ENCODE data around the gene KRT72. TPM values are rescaled to one million over a fixed set of nuclear protein-coding genes. Genes with fewer than 3 reads are reported as not detected.

Gene KRT72
- total and polyA plus RNA-seq, 2 experiments from 2014 or later: not detected

GRCh38 chr12:52636592-52637258, 35.5 kb upstream of the KRT72 start:
- no peak overlapping the region for H3K4me3 ChIP-seq
- no peak overlapping the region for H3K27ac ChIP-seq (ENCODE audit: low read depth)
- no peaks in the 10 kb centered on the region for H3K4me1 Mint-ChIP-seq
- H3K79me2 ChIP-seq (replicated peaks; ENCODE audit: insufficient read depth): no peaks in the 10 kb centered on the region
- H3K4me3 Mint-ChIP-seq: no peak overlapping the region
- H3K4me1 ChIP-seq (ENCODE audit: insufficient read depth): no peaks in the 10 kb centered on the region
- no peak overlapping the region for H3K4me2 ChIP-seq
- H3K27me3 ChIP-seq (ENCODE audit: insufficient read depth): no peaks in the 10 kb centered on the region
- H2AFZ ChIP-seq: no peak overlapping the region
- no peak for ATAC-seq
- H3K9me2 ChIP-seq (ENCODE audit: insufficient read depth): no peaks in the 10 kb centered on the region
- H3K27ac Mint-ChIP-seq: no peak overlapping the region
- DNase-seq (ENCODE audit: low spot score): no peak
- H3K36me3 Mint-ChIP-seq (ENCODE audit: low read depth): no peaks in the 10 kb centered on the region
- peaks cover 2% of the 10 kb centered on the region for H3K27me3 Mint-ChIP-seq (ENCODE audit: insufficient read depth, low read depth, poor library complexity)
- no peaks in the 10 kb centered on the region for H3F3A ChIP-seq (replicated peaks; ENCODE audit: low read depth)
- no peaks in the 10 kb centered on the region for H3K36me3 ChIP-seq (ENCODE audit: insufficient read depth)
- TF ChIP-seq CTCF (conservative IDR thresholded peaks at IDR 0.05; ENCODE audit: low read depth in 2 of 2) (0 out of 4 replicates have a peak, but pooled peaks of 1 of the 2 experiments have one; percentile 7), STAT1 (IDR thresholded peaks at IDR 0.05; ENCODE audit: unreplicated experiment) (no peak)
- H4K20me1 ChIP-seq (replicated peaks; ENCODE audit: insufficient read depth): no peaks in the 10 kb centered on the region
- H3K9me3 Mint-ChIP-seq: no peaks in the 10 kb centered on the region

GRCh38 chr12:52636189-52636588, 34.9 kb upstream of the KRT72 start:
- H3K4me3 ChIP-seq: no peak overlapping the region
- Mint-ChIP-seq H3K36me3 (ENCODE audit: low read depth) (no peaks in the 10 kb centered on the region), H3K4me3 (no peak overlapping the region), H3K4me1 (no peaks in the 10 kb centered on the region), H3K27ac (no peak overlapping the region), H3K27me3 (ENCODE audit: insufficient read depth, low read depth, poor library complexity) (peaks cover 2% of the 10 kb centered on the region), H3K9me3 (no peaks in the 10 kb centered on the region)
- TF ChIP-seq EZH2 (IDR thresholded peaks at IDR 0.05; ENCODE audit: low read depth, unreplicated experiment) (no peak), JUNB (IDR thresholded peaks at IDR 0.05; ENCODE audit: unreplicated experiment) (no peak)
- H3K9me2 ChIP-seq (ENCODE audit: insufficient read depth): no peaks in the 10 kb centered on the region
- DNase-seq (ENCODE audit: low spot score) (no peak), ATAC-seq (no peak)
- no peak overlapping the region for H2AFZ ChIP-seq
- H3K4me2 ChIP-seq: no peak overlapping the region
- no peaks in the 10 kb centered on the region for H3K36me3 ChIP-seq (ENCODE audit: insufficient read depth)
- H4K20me1 ChIP-seq (replicated peaks; ENCODE audit: insufficient read depth): no peaks in the 10 kb centered on the region
- H3F3A ChIP-seq (replicated peaks; ENCODE audit: low read depth): no peaks in the 10 kb centered on the region
- H3K27ac ChIP-seq (ENCODE audit: low read depth): no peak overlapping the region
- H3K27me3 ChIP-seq (ENCODE audit: insufficient read depth): no peaks in the 10 kb centered on the region
- no peaks in the 10 kb centered on the region for H3K79me2 ChIP-seq (replicated peaks; ENCODE audit: insufficient read depth)
- H3K4me1 ChIP-seq (ENCODE audit: insufficient read depth): no peaks in the 10 kb centered on the region

GRCh38 chr12:52634266-52635056, 33.2 kb upstream of the KRT72 start:
- ATAC-seq: no peak
- no peak overlapping the region for H3K4me2 ChIP-seq
- Mint-ChIP-seq H3K36me3 (ENCODE audit: low read depth) (no peaks in the 10 kb centered on the region), H3K4me3 (no peak overlapping the region), H3K9me3 (no peaks in the 10 kb centered on the region), H3K4me1 (no peaks in the 10 kb centered on the region), H3K27me3 (ENCODE audit: insufficient read depth, low read depth, poor library complexity) (peaks cover 2% of the 10 kb centered on the region), H3K27ac (no peak overlapping the region)
- no peak for TF ChIP-seq JUNB (IDR thresholded peaks at IDR 0.05; ENCODE audit: unreplicated experiment)
- no peak overlapping the region for H3K27ac ChIP-seq (ENCODE audit: low read depth)
- DNase-seq (ENCODE audit: low spot score): no peak
- no peak overlapping the region for H2AFZ ChIP-seq
- H3K79me2 ChIP-seq (replicated peaks; ENCODE audit: insufficient read depth): no peaks in the 10 kb centered on the region
- no peaks in the 10 kb centered on the region for H4K20me1 ChIP-seq (replicated peaks; ENCODE audit: insufficient read depth)
- no peaks in the 10 kb centered on the region for H3K9me2 ChIP-seq (ENCODE audit: insufficient read depth)
- no peak overlapping the region for H3K4me3 ChIP-seq
- no peaks in the 10 kb centered on the region for H3K4me1 ChIP-seq (ENCODE audit: insufficient read depth)
- no peaks in the 10 kb centered on the region for H3F3A ChIP-seq (replicated peaks; ENCODE audit: low read depth)
- no peaks in the 10 kb centered on the region for H3K36me3 ChIP-seq (ENCODE audit: insufficient read depth)
- no peaks in the 10 kb centered on the region for H3K27me3 ChIP-seq (ENCODE audit: insufficient read depth)

All from GM23338 (cell line).